Stimulated activated CD8-positive, alpha-beta memory T cell treated with anti-CD3 and anti-CD28 coated beads, Interleukin-4, amount 100 ng/mL, for 4 hours (primary cell): ENCODE measurements around the gene PYDC2.

ENCODE experiments used
- DNase-seq, 2 donors: peaks; one replicate each; pipeline ENCODE4 v3.0.0-alpha.2; 2020; ENCODE audit warnings: low read depth in 2 of 2, low spot score in 1 of 2

The PYDC2 gene

DNA sequence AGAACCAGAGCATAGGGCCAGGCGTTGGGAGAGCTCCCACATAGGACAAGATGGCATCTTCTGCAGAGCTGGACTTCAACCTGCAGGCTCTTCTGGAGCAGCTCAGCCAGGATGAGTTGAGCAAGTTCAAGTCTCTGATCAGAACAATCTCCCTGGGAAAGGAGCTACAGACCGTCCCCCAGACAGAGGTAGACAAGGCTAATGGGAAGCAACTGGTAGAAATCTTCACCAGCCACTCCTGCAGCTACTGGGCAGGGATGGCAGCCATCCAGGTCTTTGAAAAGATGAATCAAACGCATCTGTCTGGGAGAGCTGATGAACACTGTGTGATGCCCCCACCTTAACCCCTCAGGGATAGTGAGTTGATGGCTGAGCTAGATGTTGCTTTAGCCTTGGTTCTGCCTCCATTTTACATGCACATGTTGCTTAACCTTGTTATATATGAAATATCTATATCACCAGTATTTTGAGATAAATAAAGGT is at the start of gene PYDC2:
Gene PYDC2 (plus strand): TSS at position 51 of the 483 bp plus-strand sequence. CDS start 0 bp downstream, at position 51.
- no peak for DNase-seq

DNA sequence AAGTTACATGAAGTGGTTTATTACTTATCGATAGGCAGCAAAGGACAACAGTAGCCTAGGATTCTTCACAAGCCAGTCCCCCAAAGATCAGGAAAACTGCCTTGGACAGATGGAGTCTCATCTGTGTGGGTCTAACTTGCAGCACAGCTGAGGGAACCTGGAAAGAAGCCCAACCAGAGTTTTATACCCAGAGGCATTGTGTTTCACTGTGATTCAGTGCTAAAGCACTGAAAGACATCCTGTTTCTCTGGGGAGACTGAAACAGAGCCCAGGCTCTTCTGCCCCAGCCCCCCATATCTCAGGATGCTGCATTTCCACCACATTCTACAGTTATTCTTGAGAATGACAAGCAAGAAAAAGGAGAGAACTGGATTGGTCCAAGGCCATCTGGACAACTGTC is 48.2 kb upstream of the PYDC2 start:
- DNase-seq = no peak

DNA sequence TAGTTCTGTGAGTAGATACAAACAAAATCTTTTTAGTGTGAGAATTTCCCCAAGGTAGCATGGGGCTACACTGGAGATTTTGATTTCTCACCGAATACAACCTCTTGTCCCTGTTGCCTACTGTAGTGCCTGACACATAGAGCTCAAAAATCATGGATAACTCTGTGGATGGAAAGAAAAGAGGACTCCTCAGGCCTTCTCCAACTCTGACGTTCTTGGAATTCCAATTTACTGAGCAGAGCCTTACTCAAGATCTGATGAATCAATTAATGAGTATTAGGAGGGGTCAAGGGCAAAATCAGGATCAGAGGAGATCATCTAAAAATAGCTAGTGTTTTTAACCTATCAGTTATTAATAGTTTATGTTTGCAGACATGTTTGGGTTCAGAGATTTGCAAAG is 46.7 kb upstream of the PYDC2 start:
- no peak for DNase-seq

DNA sequence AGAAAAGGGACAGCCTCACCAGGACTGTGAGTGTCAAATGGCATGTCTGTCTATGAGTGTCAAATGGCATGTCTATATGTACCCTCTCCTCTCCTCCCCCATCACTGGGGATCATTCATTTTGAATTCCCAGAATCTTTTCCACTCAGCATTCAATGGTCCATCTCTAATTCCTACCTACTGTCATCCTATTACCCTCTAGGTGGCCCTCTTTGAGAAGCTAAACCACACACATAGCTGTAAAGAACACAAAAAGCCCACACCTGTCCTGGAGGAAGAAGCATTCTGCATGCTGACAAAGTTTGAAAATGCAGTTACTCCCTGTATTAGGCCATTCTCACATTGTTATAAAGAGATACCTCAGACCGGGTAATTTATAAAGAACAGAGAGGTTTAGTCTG is 46.2 kb upstream of the PYDC2 start:
- DNase-seq = no peak

DNA sequence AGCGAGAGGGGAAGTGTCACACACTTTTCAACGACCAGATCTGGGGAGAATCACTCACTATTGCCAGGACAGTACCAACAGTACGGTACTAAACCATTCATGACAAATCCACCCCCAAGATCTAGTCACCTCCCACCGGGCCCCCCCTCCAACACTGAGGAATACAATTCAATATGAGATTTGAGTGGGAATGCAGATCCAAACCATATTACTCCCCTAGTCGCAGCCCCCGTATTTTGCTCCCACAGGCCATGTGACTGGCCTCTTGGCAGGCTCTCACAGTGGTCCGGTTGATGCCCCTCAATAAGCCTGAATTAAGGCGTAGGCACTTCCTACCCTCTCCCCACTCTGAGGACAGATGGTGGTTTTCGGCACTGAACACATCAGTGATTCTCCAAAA is 45.4 kb upstream of the PYDC2 start:
- DNase-seq = no peak

DNA sequence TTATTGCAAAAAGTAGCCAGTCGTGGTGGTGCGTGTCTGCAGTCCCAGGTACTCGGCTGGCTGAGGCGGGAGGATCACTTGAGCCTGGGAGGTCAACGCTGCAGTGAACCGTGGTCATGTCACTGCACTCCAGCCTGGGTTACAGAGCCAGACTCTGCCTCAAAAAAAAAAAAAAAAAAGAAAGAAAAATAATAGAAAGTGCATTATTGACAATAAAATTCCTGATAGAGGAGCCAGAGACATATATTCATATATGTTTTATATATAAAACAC is 43.6 kb upstream of the PYDC2 start:
- DNase-seq = no peak

DNA sequence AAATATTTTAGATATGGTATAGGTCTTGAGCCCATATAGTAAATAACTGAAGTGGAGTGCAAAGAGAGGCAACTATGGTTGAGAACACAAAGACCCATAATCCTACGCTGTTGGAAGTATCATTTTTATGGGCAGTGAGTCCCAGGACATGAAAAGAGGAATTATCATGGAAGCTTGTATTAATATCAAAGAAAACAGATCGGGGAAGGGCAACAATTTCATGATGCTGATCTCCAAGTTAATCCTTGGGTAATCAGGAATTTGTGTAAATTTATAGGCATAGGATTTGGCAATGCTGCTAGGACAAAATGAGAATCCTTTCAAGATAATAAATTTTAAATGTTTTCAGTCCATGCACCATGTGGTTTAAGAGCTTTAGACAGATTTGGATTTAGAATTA is 40.2 kb upstream of the PYDC2 start:
- no peak for DNase-seq

DNA sequence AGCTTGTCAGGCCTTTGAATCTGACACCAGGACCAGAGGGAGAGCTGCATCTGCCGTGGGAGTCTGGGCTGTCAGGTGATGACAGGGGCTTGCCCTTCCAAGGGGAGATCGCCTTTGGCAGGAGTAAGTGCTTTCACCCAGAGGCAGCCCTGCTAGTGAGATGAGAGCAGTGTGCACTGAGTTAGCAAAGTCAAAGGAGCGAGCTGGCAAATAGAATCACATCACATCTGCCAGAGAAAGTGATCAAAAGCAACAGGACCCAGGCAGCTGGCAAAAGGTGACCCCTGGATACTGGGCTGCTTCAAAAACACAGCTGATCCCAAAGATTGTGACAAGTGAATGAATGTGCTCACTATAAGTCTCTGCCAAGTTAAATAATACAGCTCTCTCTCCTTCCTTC is 36.1 kb upstream of the PYDC2 start:
- no peak for DNase-seq

DNA sequence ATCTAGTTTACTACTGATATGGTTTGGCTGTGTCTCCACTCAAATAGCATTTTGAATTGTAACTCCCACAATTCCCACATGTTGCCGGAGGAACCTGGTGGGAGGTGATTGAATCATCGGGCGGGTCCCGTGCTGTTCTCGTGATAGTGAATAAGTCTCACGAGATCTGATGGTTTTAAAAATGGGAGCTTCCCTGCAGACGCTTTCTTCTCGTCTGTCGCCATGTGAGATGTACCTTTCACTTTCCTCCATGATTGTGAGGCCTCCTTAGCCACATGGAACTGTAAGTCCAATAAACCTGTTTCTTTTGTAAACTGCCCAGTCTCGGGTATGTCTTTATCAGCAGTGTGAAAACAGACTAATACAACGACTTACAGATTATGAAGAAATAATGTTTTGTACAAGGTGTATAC is 35.6 kb upstream of the PYDC2 start:
- no peak for DNase-seq

DNA sequence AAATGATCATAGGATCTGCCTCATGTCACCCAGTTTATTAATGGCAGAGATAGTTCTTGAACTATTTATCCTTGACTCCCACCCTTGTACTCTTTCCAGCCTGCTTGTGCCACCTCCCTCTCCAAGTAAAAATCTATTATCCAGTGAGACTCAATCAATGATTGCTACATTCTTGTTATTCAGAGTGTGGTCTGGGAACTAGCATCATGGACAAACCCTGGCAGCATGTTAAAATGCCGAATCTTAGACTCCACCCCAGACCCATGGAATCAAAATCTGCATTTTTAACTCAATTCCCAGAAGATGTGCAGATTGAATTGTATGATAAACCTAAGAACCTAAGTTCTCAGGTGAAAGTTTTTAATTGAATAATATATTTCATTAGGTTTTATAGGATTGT is 34.7 kb upstream of the PYDC2 start:
- DNase-seq = no peak

DNA sequence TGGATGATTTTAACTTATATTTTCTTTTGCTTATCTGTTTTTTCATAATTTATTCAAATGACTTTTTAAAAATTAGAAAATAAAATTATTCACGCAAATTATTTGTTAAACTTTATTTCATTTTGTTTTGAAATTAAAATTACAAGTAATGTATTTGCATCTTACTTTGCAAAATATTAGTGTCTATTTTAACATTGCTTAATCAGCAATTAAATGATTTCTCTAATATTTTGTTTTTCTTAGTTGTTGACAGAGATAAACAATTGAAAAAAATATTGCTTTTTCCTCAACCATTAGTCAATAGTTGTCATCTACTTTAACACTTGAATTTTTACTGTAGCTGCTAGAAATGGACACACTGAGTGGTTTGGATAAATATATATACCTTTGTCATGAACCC is 32.8 kb upstream of the PYDC2 start:
- no peak for DNase-seq

DNA sequence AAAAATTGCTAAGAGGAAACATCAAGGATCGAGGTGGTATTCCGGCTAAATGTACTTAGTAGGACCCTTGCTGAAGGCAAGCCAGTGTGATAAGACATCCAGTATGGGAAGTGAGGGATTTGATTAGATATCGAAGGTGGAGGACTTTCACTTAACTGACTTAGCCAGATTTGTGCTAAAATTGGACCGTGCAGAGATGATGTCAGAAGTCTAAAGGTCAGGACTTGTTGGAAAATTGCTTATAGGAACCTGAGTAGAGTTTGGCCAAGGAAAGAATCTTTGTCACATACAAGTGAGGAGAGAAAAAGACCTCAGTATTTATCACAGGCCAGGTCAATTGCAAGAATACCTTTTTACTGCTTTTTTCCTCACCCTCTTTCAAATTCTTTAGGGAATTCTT is 30.9 kb upstream of the PYDC2 start:
- DNase-seq = no peak

DNA sequence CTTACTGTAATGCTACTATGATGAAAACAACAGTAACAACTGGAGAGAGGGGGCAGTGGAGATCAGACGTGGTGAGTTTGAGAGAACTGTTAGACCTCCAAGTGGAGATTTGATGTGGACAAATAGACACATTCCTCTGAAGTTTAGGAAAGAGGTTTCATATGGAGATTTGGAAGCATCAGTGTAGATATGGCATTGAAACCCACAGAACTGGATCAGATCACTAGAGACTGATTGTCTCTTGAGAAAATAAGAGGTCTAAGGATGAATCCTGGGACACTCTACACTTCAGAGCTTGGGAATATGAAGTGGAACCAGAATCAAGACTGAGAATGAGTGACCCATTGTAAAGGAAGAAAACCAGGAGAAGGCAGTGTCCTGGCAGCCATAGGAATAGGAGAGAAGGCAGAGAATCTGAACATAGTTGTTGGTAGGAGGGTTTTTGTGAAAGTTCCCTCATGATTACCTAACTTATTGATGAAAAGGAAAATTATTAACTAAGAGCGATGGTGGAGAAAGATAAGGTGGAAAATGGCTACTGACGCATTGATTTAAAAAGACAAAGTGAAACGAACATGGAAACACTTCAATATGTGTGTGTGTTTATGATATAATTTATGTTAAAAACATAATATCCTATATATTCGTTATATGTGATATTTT is 29.7 kb upstream of the PYDC2 start:
- no peak for DNase-seq

DNA sequence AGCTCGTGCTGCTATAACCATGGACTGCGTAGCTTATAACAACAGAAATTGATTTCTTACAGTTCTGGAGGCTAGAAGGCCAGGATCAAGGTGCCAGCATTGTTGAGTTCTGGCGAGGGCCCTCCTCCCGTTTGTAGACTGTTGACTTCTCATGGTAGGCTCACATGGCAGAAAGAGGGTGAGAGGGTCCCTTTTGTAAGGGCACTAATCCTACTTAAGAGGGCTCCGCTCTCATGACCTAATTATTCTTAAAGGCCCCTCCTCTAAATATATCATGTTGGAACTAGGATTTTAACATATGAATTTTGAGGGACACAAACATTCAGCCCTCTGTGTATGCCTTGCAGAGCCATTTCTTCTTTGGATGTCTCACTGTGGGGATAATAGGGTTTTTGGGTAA is 28.8 kb upstream of the PYDC2 start:
- no peak for DNase-seq

DNA sequence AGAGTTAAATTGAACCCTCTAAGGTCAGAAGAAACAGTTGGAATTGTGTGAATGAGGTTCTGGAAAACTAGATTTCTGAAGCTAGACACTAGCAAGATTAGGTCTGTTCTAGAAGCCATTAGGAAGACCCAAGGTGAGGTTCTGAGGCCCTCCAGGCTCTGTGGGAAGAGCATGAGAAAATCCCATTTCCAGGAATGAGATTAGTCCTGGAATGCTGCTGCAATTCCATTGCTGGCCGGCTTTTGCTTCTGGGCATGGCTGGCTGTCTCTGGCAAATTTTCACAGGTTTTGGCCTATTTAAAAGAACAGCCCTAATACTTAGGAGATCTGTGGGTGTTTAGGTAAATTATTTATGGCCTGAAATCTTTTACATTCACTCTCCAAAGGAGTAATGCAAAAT is 26.9 kb upstream of the PYDC2 start:
- no peak for DNase-seq

DNA sequence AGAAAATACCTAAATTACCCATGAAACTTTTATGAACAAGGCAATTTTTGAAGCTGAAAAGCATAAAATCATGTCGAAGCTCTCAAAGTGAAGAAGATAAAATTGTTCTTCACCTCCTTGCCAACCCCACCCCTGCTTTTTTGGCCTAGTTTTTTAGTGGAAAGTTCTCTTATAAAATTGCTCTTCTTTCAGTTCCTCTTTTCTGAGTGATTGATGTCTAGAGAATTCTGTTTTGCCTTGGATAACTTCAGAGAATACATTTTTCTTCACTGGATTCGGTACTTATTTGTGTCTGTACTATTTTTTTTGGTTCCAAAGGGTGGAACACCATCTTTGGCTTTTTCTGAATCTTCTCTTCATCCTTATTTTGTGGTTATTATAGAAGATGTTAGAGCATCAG is 25.0 kb upstream of the PYDC2 start:
- DNase-seq = no peak

DNA sequence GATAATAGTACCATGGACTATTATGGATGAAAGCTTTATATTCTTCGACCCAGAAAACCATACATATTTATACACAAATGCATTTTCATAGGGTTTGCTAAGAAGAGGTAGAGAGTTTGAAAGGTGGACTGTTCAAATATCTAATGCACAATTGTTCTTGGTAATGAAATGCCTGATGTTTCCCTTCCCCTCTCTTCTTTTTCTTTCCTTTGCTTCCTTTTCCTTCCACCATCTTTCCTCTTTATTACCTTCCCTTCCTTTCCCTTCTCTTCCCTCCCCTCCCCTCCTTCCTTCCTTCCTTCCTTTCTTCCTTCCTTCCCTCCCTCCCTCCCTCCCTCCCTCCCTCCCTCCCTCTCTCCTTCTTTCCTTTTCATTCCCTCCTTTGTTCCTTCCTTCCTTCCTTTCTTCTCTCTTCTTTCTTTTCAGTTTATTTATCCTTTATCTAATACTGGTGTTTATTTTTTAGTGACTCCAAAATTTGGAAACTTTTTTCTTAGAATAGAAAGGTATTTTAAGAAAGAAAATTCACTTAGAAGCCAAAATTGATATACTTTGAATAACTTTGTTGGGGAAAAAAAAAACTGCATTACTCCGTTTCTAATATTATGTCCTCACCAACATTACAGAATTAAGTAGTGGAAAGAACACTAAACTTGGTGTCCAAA is 22.7 kb upstream of the PYDC2 start:
- DNase-seq = no peak

DNA sequence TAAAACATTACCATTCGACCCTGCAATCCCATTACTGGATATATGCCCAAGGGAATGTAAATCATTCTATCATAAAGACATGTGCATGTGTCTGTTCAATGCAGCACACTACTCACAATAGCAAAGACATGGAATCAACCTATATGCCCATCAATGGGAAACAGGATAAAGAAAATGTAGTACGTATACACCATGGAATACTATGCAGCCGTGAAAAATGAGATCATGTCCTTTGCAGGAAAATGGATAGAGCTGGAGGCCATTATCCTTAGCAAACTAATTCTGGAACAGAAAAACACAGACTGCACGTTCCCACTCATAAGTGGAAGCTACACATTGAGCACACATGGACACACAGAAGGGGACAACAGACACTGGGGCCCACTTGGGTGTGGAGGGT is 20.4 kb upstream of the PYDC2 start:
- no peak for DNase-seq

DNA sequence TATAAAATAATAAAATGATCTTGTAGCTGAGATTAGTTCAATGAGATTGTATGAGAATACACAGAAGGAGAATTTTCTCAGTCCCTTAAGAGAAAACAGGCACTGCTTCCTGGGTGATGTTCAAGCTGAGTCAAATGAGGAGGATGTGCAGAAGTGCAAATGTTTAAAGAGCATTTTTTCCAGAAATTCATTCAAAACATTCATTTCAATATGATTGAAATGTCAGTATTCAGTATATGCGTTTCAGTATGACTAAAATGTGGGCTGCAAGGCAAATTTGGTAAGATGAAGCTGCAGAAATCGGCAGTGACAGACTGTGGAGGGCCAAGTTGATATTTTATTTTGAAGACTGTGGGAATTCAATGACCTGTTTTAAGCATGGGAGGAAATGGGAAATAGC is 19.3 kb upstream of the PYDC2 start:
- DNase-seq = no peak

DNA sequence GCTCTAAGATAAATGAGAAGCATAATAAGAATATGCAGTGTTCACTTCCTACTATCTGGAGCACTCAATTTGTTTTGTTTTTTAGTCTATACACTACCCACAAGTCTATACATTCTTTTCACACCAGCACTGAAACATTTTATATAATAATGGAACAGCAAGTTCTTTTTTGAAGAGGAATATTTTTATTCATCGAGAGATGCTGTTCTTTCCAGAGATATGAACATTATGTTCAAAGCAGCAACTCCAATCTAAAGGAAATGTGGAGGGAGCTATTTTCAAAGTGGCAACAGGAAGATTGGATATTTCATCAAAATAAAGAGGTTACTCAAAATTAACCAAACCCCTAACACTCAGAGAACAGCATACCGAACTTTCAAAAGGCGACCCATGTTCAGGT is 16.4 kb upstream of the PYDC2 start:
- no peak for DNase-seq

DNA sequence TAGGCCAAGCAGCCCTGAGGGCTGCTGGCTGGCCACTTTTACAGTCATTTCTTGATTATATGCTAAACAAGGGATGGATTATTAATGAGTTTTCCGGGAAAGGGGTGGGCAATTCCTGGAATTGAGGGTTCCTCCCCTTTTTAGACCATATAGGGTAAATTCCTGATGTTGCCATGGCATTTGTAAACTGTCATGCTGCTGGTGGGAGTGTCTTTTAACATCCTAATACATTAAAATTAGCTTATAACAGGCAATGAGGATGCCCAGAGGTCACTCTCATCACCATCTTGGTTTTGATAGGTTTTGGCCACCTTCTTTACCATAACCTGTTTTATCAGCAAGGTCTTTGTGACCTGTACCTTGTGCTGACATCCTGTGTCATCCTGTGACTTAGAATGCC is 11.7 kb upstream of the PYDC2 start:
- no peak for DNase-seq

DNA sequence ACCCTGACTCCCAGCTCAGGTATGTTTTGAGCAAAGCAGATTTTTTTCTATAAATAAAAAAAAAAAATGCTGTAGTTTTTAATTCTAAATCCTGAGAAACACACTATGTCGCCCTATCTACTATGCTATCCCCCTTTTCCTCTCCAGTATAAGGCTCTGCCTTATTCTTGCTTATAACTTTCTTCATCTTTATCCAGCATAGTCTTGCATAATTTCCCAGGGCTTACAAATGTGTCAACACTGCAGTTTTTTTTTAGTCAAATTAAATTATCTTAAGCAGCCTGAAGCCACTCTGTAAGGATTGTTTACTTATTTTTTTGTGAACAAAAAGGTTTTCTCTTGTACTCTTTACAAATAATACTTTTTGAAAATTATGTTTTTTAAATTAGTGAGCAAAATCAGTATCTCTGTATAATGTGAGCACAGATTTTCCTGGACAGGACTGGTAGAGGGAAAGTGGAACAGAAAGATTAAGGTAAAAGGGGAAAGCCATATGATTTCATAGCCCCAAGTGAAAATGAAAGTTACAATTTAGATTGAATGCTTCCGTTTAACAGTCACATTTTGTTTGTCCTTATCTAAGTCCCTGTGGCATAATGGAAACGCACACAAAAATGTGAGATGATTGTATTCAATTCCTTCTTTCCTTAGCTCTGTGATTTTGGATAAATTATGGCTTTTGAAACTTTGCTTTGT is 5.6 kb upstream of the PYDC2 start:
- DNase-seq = no peak

DNA sequence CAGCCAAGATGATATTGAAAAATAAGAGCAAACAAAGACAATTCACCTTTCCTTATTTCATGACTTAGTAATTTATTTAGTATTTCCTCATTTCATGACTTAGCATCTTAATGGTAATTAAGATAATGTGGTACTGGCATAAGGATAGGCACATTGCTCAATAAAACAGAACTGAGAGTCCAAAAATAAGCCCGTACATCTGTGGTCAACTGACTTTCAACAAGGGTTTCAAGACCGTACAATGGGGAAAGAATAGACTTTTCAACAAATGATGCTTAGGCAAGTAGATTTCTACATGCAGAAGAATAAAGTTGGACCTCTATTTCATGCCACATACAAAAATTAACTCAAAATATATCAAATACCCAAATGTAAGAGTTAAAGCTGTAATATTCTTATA is 603 bp upstream of the PYDC2 start:
- DNase-seq = no peak
